Endothelial cell of umbilical vein (primary cell): ENCODE data around the gene RIT2. TPM values are rescaled to one million over a fixed set of nuclear protein-coding genes. Genes with fewer than 3 reads are reported as not detected.

Source experiments
- BruUV-seq: library from RNA; stranded (reverse); fragments of 400-500 nt; replicated peaks from 2 replicates; lab custom pipeline; 2021; lab: Mats Ljungman, UMichigan
- CTCF ChIA-PET: fragments of 300-600, 350-600 bp; sonication (Branson Sonifier 250); formaldehyde crosslinking; loops from one replicate; lab custom pipeline; 2021; ENCODE audit warnings: antibody characterized with exemption, inconsistent platforms; lab: Charles Lee
- POLR2A ChIA-PET: fragments of 300-600, 350-600 bp; sonication (Branson Sonifier 250); formaldehyde crosslinking; loops from one replicate; lab custom pipeline; 2021; ENCODE audit warnings: antibody characterized with exemption, inconsistent platforms; lab: Charles Lee
- DNase-seq: peaks from one replicate; pipeline ENCODE4 v3.0.0-alpha.2; 2011; ENCODE audit warnings: low read depth, low spot score
- FAIRE-seq: peaks from 2 replicates; lab custom pipeline; 2011; peaks lifted over from hg19 to GRCh38; lab: Jason Lieb, UNC
- H2AFZ ChIP-seq: 2 replicates; pipeline ENCODE4 v1.6.0; 2012; ENCODE audit warnings: low read depth, low read length, control low read depth, inconsistent platforms
- H3K27ac ChIP-seq: 2 replicates; pipeline ENCODE4 v1.5.1; 2011; ENCODE audit warnings: low read depth, mild to moderate bottlenecking, control low read depth, low read length, moderate library complexity; ENCODE audit not compliant: insufficient read depth
- H3K27me3 ChIP-seq, 2 experiments: 2 replicates each; pipeline versions ENCODE4 v1.6.0 to v1.6.1; 2011; ENCODE audit warnings: low read length in 2 of 2, mixed read lengths in 1 of 2; ENCODE audit not compliant: control insufficient read depth in 2 of 2, insufficient read depth in 2 of 2
- H3K36me3 ChIP-seq, 2 experiments: 2 replicates in 1 of 2; 3 replicates in 1 of 2; pipeline ENCODE4 v1.5.1; 2011; ENCODE audit warnings: low read length in 2 of 2, mild to moderate bottlenecking in 1 of 2, moderate library complexity in 1 of 2; ENCODE audit not compliant: control insufficient read depth in 2 of 2, insufficient read depth in 2 of 2; ENCODE audit errors: extremely low read depth in 1 of 2
- H3K4me1 ChIP-seq: 3 replicates; pipeline ENCODE4 v1.5.1; 2011; ENCODE audit warnings: mild to moderate bottlenecking, low read length; ENCODE audit not compliant: control insufficient read depth, insufficient read depth; ENCODE audit errors: extremely low read depth
- H3K4me2 ChIP-seq: 2 replicates; pipeline ENCODE4 v1.6.1; 2011; ENCODE audit warnings: low read length, control low read depth, mixed read lengths; ENCODE audit not compliant: insufficient read depth
- H3K4me3 ChIP-seq, 3 experiments: fragments of 200-600 bp in 1 of 3; sonication (generic), shearing (Covaris generic) in 1 of 3; replicated peaks in 1 of 3; 2 replicates each; pipeline ENCODE4 v1.5.1; 2011 to 2016; ENCODE audit warnings: control low read depth in 3 of 3, low read length in 3 of 3, mild to moderate bottlenecking in 2 of 3, inconsistent platforms in 1 of 3, low read depth in 1 of 3, moderate library complexity in 1 of 3; ENCODE audit not compliant: insufficient read depth in 1 of 3
- H3K79me2 ChIP-seq: 2 replicates; pipeline ENCODE4 v1.6.0; 2012; ENCODE audit warnings: low read length, inconsistent platforms; ENCODE audit not compliant: control insufficient read depth, insufficient read depth
- H3K9ac ChIP-seq: replicated peaks from 2 replicates; pipeline ENCODE3; 2011; ENCODE audit warnings: low read length, control low read depth; ENCODE audit not compliant: insufficient read depth; ENCODE audit errors: extremely low read depth
- H3K9me1 ChIP-seq: replicated peaks from 3 replicates; pipeline ENCODE4 v1.6.0; 2011; ENCODE audit warnings: mild to moderate bottlenecking, low read length; ENCODE audit not compliant: control insufficient read depth, insufficient read depth; ENCODE audit errors: extremely low read depth
- H3K9me3 ChIP-seq: replicated peaks from 2 replicates; pipeline ENCODE4 v1.5.1; 2012; ENCODE audit warnings: low read length, inconsistent platforms; ENCODE audit not compliant: control insufficient read depth, insufficient read depth
- H4K20me1 ChIP-seq: replicated peaks from 2 replicates; pipeline ENCODE3; 2011; ENCODE audit warnings: mild to moderate bottlenecking, low read length; ENCODE audit not compliant: control insufficient read depth, insufficient read depth; ENCODE audit errors: extremely low read depth
- EZH2 ChIP-seq: IDR thresholded peaks from 2 replicates; pipeline ENCODE4 v1.6.1; 2012; ENCODE audit warnings: borderline replicate concordance, low read depth, mild to moderate bottlenecking, moderate library complexity, low read length, inconsistent platforms; ENCODE audit not compliant: severe bottlenecking
- FOS ChIP-seq: IDR thresholded peaks from 2 replicates; pipeline ENCODE4 v1.6.1; 2011; ENCODE audit warnings: mild to moderate bottlenecking, low read length, moderate library complexity, borderline replicate concordance; ENCODE audit not compliant: insufficient read depth
- GATA2 ChIP-seq: IDR thresholded peaks from 2 replicates; pipeline ENCODE4 v1.7.0; 2011; ENCODE audit warnings: low read depth, mild to moderate bottlenecking, moderate library complexity, mixed read lengths, low read length; ENCODE audit not compliant: insufficient read length, insufficient read depth
- JUN ChIP-seq: IDR thresholded peaks from 2 replicates; pipeline ENCODE4 v1.6.1; 2011; ENCODE audit warnings: borderline replicate concordance, low read depth; ENCODE audit not compliant: insufficient read length, insufficient read depth
- MYC ChIP-seq: IDR thresholded peaks from one replicate; pipeline ENCODE4 v1.6.1; 2011; ENCODE audit warnings: mild to moderate bottlenecking, low read depth, low read length
- POLR2A ChIP-seq: IDR thresholded peaks from 2 replicates; pipeline ENCODE4 v1.6.1; 2012; ENCODE audit warnings: low read depth, mild to moderate bottlenecking, control low read depth, low read length
- POLR2AphosphoS5 ChIP-seq: IDR thresholded peaks from 2 replicates; pipeline ENCODE4 v1.6.1; 2012; ENCODE audit warnings: low read depth, mild to moderate bottlenecking, control low read depth, low read length, moderate library complexity; ENCODE audit not compliant: insufficient read depth
- dilution Hi-C: fragments of 300-500 bp; cut with MboI; formaldehyde crosslinking; loops from one replicate; pipeline ENCODE4 v1.15.0; 2019; ENCODE audit warnings: low sequenced_read_pairs; ENCODE audit not compliant: extremely low pct_ligation_motif_present
- intact Hi-C: fragments of 100-400 bp; cut with micrococcal nuclease; formaldehyde crosslinking; loops from one replicate; pipeline ENCODE4 v1.10.0; 2022
- polyA plus RNA-seq, 4 experiments: library from polyadenylated mRNA; depleted of rRNA in 3 of 4; stranded (reverse) in 3 of 4; unstranded in 1 of 4; fragments of >200 nt; gene quantifications; 2 replicates each; pipeline versions ENCODE4 v1.2.1 to v1.2.3, GENCODE V29; 2011 to 2012; ENCODE audit warnings: missing spikeins in 1 of 4
- total RNA-seq: library from RNA; stranded (reverse); gene quantifications from 2 replicates; pipeline ENCODE4 v1.2.3, GENCODE V29; 2021
- TF ChIP-seq, protein P1 (sequence below), 2 donors: IDR thresholded peaks; 1 replicate in 1 of 2; 2 replicates in 1 of 2; pipeline ENCODE4 v1.5.1; 2011; ENCODE audit warnings: low read length in 2 of 2, mild to moderate bottlenecking in 2 of 2, moderate library complexity in 2 of 2, control low read depth in 1 of 2, inconsistent platforms in 1 of 2, low read depth in 1 of 2; ENCODE audit not compliant: insufficient read depth in 1 of 2; ENCODE audit errors: extremely low read depth in 1 of 2
- TF ChIP-seq, protein P2 (sequence below): IDR thresholded peaks from 2 replicates; pipeline ENCODE4 v1.6.1; 2011; ENCODE audit not compliant: insufficient read depth, insufficient read length

RIT2 gene
- total and polyA plus RNA-seq, 2 donors (not counting 3 experiments of a cell fraction or from before 2014, with no cell fraction given): not detected

GRCh38 chr18:43061318-43061717, 54.2 kb downstream of the RIT2 start:
- Histone ChIP-seq H3K9ac (no peak overlapping the region), H3K4me1 (no peaks in the 10 kb centered on the region), H3K9me1 (no peaks in the 10 kb centered on the region), H3K36me3 (no peaks in the 10 kb centered on the region), H4K20me1 (no peaks in the 10 kb centered on the region), H3K4me2 (no peak overlapping the region), H2AFZ (no peak overlapping the region), H3K27me3 (no peaks in the 10 kb centered on the region), H3K4me3 (no peak overlapping the region), H3K27ac (no peak overlapping the region), H3K79me2 (no peaks in the 10 kb centered on the region), H3K9me3 (no peaks in the 10 kb centered on the region)
- POLR2A ChIA-PET: no interaction called here
- intact Hi-C loops (no loop called here), dilution Hi-C loops (no loop called here)
- no peak for TF ChIP-seq EZH2
- TF ChIP-seq, protein P1, sequence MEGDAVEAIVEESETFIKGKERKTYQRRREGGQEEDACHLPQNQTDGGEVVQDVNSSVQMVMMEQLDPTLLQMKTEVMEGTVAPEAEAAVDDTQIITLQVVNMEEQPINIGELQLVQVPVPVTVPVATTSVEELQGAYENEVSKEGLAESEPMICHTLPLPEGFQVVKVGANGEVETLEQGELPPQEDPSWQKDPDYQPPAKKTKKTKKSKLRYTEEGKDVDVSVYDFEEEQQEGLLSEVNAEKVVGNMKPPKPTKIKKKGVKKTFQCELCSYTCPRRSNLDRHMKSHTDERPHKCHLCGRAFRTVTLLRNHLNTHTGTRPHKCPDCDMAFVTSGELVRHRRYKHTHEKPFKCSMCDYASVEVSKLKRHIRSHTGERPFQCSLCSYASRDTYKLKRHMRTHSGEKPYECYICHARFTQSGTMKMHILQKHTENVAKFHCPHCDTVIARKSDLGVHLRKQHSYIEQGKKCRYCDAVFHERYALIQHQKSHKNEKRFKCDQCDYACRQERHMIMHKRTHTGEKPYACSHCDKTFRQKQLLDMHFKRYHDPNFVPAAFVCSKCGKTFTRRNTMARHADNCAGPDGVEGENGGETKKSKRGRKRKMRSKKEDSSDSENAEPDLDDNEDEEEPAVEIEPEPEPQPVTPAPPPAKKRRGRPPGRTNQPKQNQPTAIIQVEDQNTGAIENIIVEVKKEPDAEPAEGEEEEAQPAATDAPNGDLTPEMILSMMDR (IDR thresholded peaks at IDR 0.05; ENCODE audit: extremely low read depth in 1 of 2, insufficient read depth in 1 of 2, low read depth in 1 of 2, low read length in 2 of 2): no peak
- CTCF ChIA-PET: no interaction called here
- DNase-seq (no peak), FAIRE-seq (no peak)
- BruUV-seq: no TSS peak

- no TSS peak for BruUV-seq
- Histone ChIP-seq H3K9me1 (no peaks in the 10 kb centered on the region), H3K79me2 (no peaks in the 10 kb centered on the region), H3K36me3 (no peaks in the 10 kb centered on the region), H3K4me1 (no peaks in the 10 kb centered on the region), H4K20me1 (no peaks in the 10 kb centered on the region), H3K27ac (no peak overlapping the region), H2AFZ (no peak overlapping the region), H3K4me3 (no peak overlapping the region), H3K9ac (no peak overlapping the region), H3K27me3 (no peaks in the 10 kb centered on the region), H3K4me2 (no peak overlapping the region), H3K9me3 (no peaks in the 10 kb centered on the region)
- DNase-seq (no peak), FAIRE-seq (no peak)
- intact Hi-C loops: no loop called here
- POLR2A ChIA-PET: no interaction called here
- CTCF ChIA-PET: no interaction called here
- TF ChIP-seq JUN (no peak), MYC (no peak), FOS (no peak), EZH2 (no peak), POLR2A (no peak), GATA2 (no peak), POLR2AphosphoS5 (no peak)
- TF ChIP-seq, protein P2, sequence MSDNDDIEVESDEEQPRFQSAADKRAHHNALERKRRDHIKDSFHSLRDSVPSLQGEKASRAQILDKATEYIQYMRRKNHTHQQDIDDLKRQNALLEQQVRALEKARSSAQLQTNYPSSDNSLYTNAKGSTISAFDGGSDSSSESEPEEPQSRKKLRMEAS: no peak
- TF ChIP-seq, protein P1 (IDR thresholded peaks at IDR 0.05; ENCODE audit: extremely low read depth in 1 of 2, insufficient read depth in 1 of 2, low read depth in 1 of 2, low read length in 2 of 2): no peak
- dilution Hi-C loops: no loop called here
Observed at GRCh38 chr18:43060020-43060419, 55.5 kb downstream of the RIT2 start.
